Measurements from ENCODE around the gene CHSY1.
"Not testable (repeated sequence)": the region's sequence is repeated elsewhere in the genome, so short reads cannot be mapped to it uniquely, and the experiment has no call there.

Gene CHSY1

DNA sequence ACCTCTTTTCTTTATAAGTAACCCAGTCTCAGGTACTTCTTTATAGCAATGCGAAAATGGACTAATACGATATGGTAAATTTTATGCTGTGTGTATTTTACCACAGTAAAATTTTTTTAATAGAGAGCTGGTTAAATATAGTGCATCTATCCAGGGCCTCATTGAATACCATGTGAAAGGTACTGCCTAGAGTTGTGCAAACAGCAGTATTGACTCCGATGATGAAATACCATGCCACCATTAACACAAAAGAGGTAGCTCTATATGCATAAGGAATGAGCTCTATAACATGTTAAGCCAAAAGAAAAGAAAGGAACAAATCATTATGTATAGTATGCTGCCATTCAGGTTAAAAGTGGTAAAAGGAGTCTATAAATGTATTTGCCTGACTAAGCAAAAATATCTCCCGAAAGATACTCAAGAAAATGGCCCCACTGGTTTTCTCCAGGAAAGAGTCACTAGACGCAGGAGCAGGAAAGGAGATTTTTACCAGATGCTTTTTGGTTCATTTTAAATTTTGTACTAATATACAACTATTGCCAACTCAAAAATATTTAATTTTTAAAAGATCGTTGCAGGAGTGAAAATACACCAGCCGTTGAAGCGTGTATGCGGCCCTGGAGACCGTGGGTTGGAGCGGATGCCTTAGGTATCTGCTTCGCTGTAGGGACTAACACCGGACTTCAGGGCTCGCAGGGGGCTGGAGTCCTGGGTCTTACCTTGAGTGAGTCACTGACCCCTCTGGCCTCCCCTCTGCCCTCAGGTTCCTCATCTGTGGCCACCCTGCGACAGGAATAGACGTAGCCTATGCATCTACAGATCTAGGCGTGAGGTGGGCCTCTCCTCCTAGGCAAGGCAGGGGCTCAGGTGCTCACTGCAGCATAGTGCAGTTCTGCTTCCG is 120.1 kb downstream of the CHSY1 start:
- no peak for DNase-seq

DNA sequence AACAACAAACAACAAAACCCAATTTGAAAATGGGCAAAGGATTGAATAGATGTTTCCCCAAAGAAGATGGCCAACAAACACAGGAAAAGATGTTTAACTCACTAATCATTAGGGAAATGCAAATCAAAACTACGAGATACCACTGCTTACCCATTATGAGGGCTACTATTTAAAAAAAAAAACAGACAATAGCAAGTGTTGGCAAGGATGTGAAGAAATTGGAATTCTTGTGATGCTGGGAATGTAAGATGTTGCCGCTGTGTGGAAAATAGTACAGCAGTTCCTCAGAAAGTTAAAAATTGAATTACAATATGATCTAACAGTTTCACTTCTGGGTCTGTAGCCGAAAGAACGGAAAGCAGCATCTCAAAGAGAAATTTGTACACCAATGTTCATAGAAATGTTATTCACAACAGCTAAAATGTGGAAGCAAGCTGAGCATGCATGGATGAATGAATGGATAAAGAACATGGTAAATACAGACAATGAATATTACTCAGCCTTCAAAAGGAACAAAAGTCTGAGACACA is 121.9 kb downstream of the CHSY1 start:
- no peak for DNase-seq

DNA sequence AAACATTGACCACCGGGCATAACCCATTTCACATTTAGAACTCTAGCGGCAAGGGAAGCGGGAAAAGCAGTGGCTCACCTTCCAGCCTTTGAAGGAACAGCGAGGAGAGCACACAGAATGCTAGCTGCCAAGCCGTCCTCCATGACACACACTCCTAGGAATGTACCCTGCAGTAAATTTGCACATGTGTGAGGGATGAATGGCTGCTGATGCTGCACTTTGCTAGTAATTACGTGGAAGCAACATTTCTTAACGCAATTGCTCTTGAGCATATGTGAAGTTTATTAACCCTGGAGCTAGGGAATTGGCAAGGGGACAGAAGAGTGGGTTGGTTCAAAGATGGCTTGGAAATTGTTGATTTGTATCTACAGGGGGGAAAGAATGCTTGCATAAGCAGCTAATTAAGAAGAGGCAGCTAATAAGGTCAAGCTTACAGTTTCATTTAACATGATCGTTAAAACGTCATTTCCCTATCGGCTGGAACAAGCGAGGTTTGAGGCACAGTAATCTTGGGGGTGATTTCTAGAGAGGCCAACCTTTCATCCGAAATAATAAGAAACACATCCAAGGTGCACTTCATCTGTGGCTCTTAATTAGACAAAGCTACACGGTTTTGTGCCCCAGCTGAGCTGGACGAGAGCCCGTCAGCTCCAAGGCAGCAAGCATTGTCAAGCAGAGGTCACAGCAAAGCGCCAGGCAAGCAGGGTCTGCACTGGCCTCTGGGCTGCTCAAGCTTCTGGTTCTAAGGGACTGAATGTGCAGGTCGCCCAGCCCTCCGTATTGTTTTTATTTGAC is 123.4 kb downstream of the CHSY1 start:
- no peak for DNase-seq

DNA sequence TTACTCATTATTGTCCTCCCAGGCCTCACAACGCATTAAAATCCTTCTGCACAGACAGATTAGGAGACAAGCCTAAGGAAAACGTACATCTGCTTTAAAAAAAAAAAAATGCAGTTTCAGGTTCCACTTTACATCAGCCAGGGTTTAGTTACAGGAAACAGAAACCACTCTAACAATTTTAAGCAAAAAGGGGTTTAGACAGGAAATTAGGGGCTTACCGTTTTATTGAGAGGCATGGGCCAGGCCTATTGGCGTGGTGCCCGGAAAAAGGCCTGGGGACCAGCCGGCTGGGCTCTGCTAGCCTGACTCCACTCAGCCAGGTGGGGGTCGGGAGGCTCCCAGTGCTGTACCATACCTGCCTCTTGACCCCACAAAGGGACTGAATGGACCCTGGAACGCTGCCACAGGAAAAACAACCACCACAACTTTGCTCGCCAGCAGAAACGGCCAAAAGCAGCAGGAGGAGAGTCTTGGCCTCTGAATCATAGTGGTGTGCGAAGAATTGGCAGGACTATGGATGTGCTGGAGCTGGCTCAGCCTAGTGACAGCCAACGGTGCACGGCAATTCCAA is 124.3 kb downstream of the CHSY1 start:
- DNase-seq: peak; percentile 25

DNA sequence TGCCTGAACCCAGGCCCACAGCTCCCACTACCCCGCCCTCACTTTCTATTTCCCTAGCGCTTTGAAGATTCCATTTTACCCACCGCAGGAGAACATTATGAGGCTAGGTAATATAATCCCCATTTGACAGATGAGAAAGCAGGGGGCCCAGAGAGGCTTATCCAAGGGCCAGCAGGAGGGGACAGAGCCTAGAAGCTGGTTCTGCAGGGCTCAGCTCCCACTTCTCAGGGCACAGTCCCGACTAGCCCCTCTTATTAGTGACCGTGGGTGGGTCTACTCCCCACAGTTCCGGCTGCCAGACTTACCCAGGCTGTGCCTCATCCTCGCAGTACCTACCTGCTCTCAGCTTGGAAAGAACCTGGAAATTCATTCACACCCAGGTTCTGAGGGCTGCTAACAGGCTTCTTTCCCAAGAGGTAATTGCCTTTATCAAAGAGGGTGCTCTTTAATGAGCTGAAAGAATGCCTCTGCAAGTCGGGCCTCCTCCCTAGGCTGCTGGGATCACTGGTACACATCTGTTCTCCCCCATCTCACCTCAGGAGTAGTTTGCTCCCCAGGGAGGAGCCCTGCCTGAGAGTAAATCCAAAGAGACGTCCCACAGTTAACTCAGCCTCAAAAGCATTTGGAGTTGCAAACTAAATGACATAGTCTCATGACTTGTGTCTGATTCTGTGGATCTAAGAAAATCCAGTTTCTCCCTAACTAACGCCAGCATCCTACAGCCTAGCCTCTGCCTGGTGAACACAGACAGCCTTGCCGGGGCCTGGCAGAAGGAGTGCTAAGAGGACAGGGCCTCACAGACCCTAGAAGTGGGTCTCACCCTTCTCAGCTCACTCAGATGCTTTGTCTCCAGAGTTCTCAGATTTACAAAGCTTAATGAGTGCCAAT is 125.0 kb downstream of the CHSY1 start:
- no peak for DNase-seq

DNA sequence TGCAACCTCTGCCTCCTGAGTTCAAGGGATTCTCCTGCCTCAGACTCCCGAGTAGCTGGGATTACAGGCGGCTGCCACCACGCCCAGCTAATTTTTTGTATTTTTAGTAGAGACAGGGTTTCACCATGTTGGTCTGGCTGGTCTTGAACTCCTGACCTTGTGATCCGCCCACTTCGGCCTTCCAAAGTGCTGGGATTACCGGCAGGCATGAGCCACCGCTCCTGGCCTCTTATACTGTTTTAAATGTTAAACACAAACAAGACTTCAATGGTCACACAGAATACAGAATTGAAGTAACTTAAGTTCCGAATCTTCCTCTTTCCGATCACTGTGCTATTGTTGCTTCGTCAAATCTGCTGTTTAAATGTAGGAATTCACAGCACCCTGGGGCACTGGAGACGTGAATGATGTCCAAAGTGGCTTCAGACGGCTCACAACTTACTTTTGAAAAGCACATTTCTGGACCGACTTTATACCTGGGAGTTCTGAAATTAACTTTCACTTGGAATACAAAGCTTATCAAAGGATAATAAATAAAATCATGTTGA is 125.9 kb downstream of the CHSY1 start:
- DNase-seq: not testable (repeated sequence)

Data from stimulated activated naive CD4-positive, alpha-beta T cell treated with Interleukin-2 at 50 U/mL for 16 hours (primary cell).